ENCODE data around the gene CLNK.

The CLNK gene

DNA sequence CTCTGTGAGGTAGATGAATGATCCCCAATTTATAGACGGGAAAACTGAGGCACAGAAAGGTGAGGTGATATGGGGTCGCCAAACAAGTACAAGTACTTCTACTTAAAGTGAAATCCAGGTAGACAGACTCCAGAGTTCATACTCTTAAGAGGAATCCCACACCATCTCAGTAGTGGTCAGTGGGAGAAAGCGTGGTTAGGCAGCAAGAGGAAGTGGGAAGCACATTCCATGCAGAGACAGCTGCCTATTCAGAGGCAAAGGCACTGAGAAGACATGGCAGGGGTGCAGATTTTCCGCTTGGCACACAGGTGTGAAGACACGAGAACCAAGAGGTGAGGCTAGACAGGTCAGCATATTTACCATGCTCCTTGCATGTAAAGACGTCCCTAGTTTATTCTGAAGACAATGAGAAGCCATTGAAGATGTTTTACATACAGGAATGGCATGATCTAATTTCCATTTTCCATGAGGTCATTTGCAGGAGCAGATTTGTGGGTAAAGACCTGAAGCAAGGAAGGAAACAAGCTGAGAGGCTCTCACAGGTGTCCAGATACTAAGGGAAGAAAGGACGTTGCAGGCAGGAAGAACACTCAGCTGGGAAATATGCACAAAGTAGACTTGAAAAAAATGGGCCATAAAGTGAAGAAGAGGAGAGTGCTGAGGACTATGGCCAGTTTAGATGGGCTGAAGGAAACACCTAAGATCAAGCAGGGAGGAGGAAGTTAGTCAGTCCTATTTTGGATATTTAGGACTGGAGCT is 17.3 kb upstream of the CLNK start:
- no peak for DNase-seq (ENCODE audit: low read depth)

DNA sequence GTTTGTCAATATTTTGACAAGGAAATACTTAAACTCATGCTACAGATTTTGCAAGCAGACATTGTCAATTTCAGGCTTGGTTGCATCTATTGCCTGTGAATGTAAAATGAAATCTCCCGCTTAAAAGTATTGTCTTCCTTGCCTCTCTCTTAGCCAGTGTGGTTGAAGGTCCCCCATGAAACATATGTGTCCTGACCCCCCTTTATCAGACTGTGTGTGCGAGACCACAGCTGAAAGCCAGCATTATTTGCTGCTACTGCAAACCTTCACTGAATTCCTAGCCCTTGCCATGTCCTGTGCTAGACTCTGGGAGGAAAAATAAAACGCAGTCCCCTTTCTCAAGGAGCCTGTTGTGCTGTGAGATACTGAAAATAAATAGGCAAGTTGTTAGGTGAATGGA is 16.6 kb upstream of the CLNK start:
- DNase-seq (ENCODE audit: low read depth) = no peak

GRCh38 chr4:10698172-10698571 is 13.6 kb upstream of the CLNK start:
- no peak for DNase-seq (ENCODE audit: low read depth)

GRCh38 chr4:10697086-10697485 is 12.5 kb upstream of the CLNK start:
- DNase-seq (ENCODE audit: low read depth) = no peak

GRCh38 chr4:10696253-10696652 is 11.7 kb upstream of the CLNK start:
- no peak for DNase-seq (ENCODE audit: low read depth)

DNA sequence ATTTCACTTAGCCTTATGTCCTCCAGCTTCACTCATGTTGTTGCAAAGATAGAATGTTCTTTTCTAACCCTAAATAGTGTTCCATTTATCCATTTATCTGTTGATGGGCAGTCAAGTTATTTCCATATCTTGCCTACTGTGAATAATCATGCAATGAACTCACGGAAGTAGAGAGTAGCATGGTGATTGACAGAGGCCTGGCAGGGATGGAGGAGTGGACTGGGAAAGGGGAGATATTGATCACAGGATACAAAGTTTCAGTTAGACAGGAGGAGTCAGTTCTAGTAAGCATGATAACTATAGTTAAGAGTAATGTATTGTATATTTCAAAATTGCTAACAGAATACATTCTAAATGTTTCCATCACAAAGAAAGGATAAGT is 10.3 kb upstream of the CLNK start:
- no peak for DNase-seq (ENCODE audit: low read depth)

DNA sequence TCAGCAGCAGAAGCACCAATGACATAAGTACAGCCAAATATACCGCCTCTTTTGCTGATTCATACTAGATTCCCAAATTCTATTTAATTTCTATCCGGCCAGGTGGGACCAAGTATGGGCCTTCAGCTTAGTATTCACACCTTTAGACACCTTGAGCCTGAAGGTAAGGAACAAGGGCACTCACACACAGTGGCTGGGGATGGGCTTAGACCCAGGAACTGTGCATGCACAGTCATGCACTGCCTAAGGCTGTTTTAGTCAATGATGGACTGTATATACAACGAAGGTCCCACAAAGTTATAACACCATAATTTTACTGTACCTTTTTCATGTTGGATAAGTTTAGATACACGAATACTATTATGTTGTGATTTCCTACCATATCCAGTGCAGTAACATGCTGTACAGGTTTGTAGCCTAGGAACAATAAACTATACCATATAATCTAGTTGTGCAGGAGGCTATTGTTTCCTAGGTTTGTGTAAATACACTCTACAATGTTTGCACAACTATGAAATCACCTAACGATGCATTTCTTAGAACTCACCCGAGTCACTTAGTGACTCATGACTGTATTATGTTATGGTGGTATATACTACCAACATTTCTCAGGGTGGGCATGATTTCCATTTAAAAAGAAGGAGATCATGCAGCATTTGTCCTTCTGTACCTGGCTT is 9.7 kb upstream of the CLNK start:
- no peak for DNase-seq (ENCODE audit: low read depth)

GRCh38 chr4:10691651-10692050 is 7.1 kb upstream of the CLNK start:
- no peak for DNase-seq (ENCODE audit: low read depth)

GRCh38 chr4:10690185-10690907 is 5.8 kb upstream of the CLNK start:
- DNase-seq (ENCODE audit: low read depth) = no peak

DNA sequence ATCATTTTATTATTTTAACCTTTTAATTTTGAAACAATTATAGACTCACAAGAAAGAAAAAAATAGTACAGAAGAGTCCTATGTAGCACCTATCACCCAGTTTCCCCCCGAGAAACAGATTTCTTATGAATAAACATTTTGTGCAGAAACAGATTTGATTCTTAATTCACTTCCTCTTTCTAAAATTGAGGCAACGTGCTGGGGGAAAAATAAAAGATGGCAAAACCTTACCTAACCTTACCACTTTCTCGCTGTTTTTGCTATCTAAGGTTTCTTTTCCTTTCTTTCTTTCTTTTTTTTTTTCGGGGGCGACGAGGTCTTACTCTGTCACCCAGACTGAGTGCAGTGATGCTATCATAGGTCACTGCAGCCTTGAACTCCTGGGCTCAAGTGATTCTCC is 4.3 kb upstream of the CLNK start:
- no peak for DNase-seq (ENCODE audit: low read depth)

DNA sequence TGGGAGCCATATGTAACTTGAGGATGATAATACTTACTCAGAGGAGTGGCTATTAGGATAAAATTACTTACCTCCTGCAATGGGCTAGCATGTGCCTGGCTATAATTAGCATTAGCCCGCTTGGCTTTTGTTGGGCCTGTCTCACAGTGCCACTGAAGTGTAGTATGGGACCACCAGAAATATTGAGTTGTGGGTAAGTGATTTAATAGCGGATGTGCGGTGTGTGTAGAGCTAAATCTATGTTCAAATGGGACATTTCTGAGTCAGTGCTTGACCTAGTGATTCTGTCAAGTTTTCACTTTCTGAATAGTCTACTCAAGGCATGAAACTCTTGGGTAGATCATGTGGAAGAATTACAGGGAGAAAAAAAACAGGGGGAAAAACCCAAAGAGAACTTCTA is 3.5 kb upstream of the CLNK start:
- DNase-seq (ENCODE audit: low read depth) = no peak

DNA sequence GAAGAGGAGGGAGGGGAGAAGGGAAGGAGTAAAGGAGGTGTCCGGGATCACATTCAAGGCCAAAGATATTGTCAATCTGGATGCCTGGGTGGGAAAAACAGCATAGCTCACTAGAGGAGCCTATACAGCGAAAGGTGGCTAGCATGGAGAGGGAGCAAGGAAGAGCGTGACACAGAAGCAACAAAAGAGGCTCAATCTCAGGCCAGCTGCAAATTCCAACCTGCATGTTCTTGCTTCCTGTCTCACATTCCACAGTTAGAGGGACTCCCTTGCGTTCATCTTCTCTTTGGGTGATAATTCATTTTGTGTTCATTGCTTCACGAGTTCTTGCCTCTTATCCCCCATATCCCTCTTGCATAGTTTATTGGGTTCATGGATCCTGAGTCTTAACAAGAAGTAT is 3.0 kb upstream of the CLNK start:
- no peak for DNase-seq (ENCODE audit: low read depth)

GRCh38 chr4:10682397-10682796 is 2.2 kb downstream of the CLNK start:
- no peak for DNase-seq (ENCODE audit: low read depth)

- no peak for DNase-seq (ENCODE audit: low read depth)
These were observed 6.6 kb downstream of the CLNK start for GRCh38 chr4:10677796-10678497.

- no peak for DNase-seq (ENCODE audit: low read depth)
These were observed 10.7 kb downstream of the CLNK start for GRCh38 chr4:10673817-10674369.

DNA sequence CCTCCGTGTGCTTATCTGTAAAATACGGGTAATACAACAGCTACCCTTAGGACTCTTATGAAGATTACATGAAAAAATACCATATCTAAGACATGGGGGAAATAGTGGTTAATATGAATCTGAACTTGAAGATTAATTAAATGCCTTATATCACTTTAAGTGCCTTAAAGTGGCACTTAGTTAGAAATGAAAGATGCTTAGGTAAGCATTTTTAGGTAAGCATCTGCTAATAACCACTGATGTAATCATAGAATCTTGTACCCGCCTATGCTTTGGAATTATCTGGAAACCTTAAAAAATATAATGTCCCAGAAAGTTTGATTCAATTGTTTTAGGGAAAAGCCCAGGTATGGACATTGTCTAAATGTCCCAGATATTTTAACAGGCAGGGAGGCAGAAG is 12.2 kb downstream of the CLNK start:
- no peak for DNase-seq (ENCODE audit: low read depth)

- no peak for DNase-seq (ENCODE audit: low read depth)
These were observed 12.8 kb downstream of the CLNK start for GRCh38 chr4:10671799-10672198.

DNA sequence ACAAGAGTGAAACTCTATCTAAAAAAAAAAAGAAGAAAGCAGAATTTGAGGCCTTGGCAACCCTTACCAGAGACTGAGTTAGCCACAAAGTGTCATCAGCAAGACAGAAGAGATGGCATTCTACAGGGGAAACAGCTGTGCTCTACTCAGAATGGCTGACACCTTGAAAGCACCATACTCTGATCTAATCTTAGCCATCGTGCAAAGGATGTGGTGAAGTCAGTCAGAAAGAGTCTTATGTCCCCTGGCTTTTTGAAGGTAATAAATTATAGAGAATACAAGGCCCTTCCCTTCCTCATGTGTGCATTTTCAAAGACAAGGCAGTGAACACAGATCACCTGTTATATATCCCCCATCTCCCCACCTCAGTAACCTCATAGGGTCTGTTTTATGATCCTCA is 13.2 kb downstream of the CLNK start:
- no peak for DNase-seq (ENCODE audit: low read depth)

GRCh38 chr4:10670321-10670720 is 14.2 kb downstream of the CLNK start:
- no peak for DNase-seq (ENCODE audit: low read depth)

DNA sequence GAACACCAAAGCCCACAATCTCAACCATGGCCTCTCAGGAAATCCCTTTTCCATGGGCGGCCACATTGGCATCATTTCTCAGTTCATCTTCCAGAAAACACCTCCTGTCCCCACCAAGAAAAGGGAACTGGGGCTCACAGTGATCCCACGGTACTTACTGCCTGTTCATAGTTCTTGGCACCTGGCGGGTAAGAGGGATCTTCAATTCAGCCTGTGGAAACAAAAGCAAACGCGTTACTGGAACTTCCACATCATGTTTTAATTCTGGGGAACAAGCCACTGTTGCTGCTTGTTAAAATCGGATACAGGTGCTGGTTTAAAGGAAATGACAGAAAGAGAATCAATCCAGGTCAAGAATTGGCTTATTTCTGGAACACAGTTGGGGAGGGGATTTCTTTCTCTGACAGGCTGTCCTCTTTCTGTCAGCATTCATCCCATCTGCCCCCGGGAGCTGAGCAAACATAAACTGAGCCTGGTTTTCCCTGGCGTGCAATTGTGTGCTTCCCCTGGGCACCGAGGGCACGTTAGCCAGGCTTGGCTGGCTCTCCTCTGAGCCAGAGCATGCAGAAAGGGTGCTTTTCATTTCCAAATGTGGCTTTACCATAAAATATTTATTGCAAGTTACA is 16.8 kb downstream of the CLNK start:
- no peak for DNase-seq (ENCODE audit: low read depth)

DNA sequence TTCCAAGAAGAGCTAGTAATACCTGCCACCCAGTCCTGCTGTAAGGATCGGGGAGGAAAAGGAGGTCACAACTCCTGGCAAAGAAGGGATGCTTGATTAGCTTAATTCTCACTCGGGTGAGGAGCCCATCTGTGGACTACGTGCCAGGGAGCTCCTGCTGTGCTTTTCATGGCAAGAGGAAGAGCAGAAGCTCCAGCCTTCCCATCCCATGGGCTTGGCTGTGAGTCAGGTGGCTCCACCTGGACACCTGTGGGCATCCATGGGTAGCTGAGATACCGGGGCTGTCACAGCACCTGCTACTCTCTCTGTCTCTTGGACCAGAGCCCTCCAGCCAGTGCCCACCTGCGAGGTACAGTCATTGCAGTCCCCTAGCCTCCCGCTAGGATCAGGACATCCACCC is 18.0 kb downstream of the CLNK start:
- DNase-seq (ENCODE audit: low read depth) = no peak

DNA sequence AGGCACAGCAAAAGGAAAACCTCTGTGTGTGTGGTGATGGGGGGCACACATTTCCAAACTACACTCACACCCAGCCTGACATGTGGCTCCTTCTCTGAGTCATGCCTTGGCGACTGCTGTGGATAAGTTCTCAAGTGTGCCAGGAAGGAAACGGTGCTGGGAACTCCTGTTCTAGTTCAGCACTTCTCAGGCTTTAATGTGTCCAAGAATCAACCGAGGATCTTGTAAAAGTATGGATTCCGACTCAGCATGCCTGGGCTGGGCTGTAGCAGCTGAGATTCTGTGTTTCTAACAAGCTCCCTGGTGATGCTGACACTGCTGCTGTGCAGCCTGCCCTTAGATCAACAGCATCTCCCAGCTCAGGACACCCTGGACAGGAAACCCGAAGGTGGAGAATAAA is 20.2 kb downstream of the CLNK start:
- DNase-seq (ENCODE audit: low read depth) = no peak

Measured in activated T-cell treated with anti-CD3 and anti-CD28 coated beads for 48 hours (primary cell).